Nephron (organoid): ENCODE measurements around the gene GLOD4.

Experiments
- H3K27ac Mint-ChIP-seq, 3 experiments: 2 replicates each; pipeline ENCODE4 v1.8.0; 2020; ENCODE audit warnings: mixed read lengths in 3 of 3, mild to moderate bottlenecking in 2 of 3, moderate library complexity in 1 of 3
- H3K27me3 Mint-ChIP-seq: 2 replicates; pipeline ENCODE4 v1.8.0; 2021; ENCODE audit warnings: low read depth, mild to moderate bottlenecking, moderate library complexity, mixed read lengths
- H3K36me3 Mint-ChIP-seq: 2 replicates; pipeline ENCODE4 v1.8.0; 2020; ENCODE audit warnings: low read depth, mixed read lengths
- H3K4me1 Mint-ChIP-seq: 2 replicates; pipeline ENCODE4 v1.8.0; 2020; ENCODE audit warnings: mixed read lengths
- H3K4me3 Mint-ChIP-seq, 3 experiments: 2 replicates each; pipeline ENCODE4 v1.8.0; 2020; ENCODE audit warnings: mild to moderate bottlenecking in 3 of 3, mixed read lengths in 3 of 3, moderate library complexity in 2 of 3
- H3K9me3 Mint-ChIP-seq: 2 replicates; pipeline ENCODE4 v1.8.0; 2020; ENCODE audit warnings: mixed read lengths
- CTCF ChIP-seq, 3 experiments: fragments of 200-600 bp; sonication (generic); IDR thresholded peaks; one replicate each; pipeline ENCODE4 v1.5.0; 2021; ENCODE audit warnings: antibody characterized with exemption in 3 of 3; ENCODE audit not compliant: unreplicated experiment in 3 of 3

Gene GLOD4

DNA sequence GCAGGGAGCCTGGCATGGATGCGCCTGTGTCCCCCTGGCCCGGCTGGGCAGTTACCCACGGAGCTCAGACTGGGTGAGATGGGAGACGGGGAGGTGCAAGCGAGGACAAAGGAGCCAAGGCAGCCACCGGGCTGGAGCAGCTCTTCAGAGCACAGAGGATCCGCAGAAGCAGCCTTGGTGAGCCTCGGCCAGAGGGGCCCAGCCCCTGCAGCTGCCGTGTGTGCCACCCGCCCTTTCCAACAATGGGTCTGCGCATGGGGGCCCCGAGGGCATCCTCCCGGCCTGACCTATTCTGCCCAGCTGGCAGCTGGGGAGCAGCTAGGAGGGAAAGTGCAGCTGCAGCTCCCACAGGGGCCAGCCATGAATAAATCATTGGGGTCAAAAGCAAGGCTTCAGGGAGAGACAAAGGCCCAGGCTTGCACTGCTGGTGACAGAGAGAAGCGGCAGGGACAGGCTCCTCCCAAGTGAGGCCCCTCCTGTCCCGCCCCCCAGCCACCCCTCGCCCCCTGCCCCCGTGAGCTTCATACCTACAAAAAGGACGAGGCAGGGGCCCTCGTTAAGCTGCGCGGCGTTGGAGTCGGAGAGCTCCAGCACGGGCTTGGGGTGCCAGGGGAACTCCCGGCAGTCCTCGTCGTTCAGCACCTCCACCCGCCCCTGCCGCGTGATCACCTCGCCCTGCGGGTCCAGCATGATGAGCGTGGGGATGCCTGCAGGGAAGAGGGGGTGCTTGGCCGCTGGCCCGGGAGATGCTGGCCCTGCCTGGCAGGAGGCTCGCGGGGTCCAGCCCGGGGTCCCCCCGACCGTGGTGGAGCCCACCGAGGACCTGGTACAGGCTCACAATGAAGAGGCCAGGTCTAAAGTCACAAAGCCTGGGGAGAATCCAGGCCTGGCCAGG lies 22.7 kb upstream of the GLOD4 start:
- no peak for TF ChIP-seq CTCF (IDR thresholded peaks at IDR 0.05; ENCODE audit: unreplicated experiment in 3 of 3)
- peaks cover 22% of the 10 kb centered on the region for H3K36me3 Mint-ChIP-seq
- peaks cover 5% of the 10 kb centered on the region for H3K4me1 Mint-ChIP-seq
- H3K27ac Mint-ChIP-seq: no peak overlapping the region
- H3K4me3 Mint-ChIP-seq: no peak overlapping the region
- peaks cover 3% of the 10 kb centered on the region for H3K27me3 Mint-ChIP-seq
- no peaks in the 10 kb centered on the region for H3K9me3 Mint-ChIP-seq

- peaks cover 18% of the 10 kb centered on the region for H3K36me3 Mint-ChIP-seq
- H3K4me1 Mint-ChIP-seq: peaks cover 10% of the 10 kb centered on the region
- H3K4me3 Mint-ChIP-seq: no peak overlapping the region
- H3K27ac Mint-ChIP-seq: no peak overlapping the region
- peaks cover 3% of the 10 kb centered on the region for H3K27me3 Mint-ChIP-seq
- TF ChIP-seq CTCF (IDR thresholded peaks at IDR 0.05; ENCODE audit: unreplicated experiment in 3 of 3): no peak
- no peaks in the 10 kb centered on the region for H3K9me3 Mint-ChIP-seq
Measured at GRCh38 chr17:802901-803881, 21.1 kb upstream of the GLOD4 start.

DNA sequence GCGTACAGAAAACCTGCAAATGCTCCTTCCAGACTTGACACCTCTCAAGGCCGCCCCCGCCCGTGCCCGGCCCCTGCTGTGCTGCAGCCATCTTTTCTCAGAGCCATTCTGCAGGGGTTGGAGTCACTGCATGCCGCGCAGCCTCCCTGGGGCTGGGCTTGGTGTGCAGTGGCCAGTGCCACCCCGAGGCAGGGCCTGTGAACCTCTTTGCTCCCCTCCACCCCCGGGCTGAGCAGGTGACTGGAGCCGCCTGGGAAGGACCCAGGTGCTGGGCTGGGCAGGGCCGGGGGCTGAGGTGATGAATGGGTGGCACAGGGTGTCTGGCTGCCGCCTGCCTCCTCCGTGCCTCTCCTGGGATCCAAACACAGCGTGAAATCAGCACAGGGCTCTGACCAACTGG lies 20.4 kb upstream of the GLOD4 start:
- H3K27me3 Mint-ChIP-seq: peaks cover 3% of the 10 kb centered on the region
- H3K36me3 Mint-ChIP-seq: peaks cover 18% of the 10 kb centered on the region
- no peak for TF ChIP-seq CTCF (IDR thresholded peaks at IDR 0.05; ENCODE audit: unreplicated experiment in 3 of 3)
- H3K4me1 Mint-ChIP-seq: peaks cover 10% of the 10 kb centered on the region
- H3K9me3 Mint-ChIP-seq: no peaks in the 10 kb centered on the region
- H3K4me3 Mint-ChIP-seq: no peak overlapping the region
- H3K27ac Mint-ChIP-seq: no peak overlapping the region

DNA sequence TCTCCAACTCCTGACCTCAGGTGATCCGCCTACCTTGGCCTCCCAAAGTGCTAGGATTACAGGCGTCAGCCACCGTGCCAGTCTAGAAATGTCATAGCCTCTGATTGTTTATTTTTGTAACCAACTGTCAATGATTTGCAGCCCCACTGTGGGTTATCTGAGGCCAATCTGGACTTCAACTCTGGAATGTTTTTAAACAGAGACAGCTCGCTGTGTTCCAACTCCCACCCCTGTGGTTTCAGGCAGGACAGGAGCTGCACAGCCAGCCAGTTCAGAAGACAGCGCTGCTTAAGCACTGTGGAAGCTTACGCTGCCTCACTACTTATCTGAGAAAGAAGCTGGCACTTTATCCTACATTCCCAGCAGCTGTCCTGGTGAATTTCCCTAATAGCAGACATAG lies 19.6 kb upstream of the GLOD4 start:
- no peak overlapping the region for H3K27ac Mint-ChIP-seq
- no peak for TF ChIP-seq CTCF (IDR thresholded peaks at IDR 0.05; ENCODE audit: unreplicated experiment in 3 of 3)

DNA sequence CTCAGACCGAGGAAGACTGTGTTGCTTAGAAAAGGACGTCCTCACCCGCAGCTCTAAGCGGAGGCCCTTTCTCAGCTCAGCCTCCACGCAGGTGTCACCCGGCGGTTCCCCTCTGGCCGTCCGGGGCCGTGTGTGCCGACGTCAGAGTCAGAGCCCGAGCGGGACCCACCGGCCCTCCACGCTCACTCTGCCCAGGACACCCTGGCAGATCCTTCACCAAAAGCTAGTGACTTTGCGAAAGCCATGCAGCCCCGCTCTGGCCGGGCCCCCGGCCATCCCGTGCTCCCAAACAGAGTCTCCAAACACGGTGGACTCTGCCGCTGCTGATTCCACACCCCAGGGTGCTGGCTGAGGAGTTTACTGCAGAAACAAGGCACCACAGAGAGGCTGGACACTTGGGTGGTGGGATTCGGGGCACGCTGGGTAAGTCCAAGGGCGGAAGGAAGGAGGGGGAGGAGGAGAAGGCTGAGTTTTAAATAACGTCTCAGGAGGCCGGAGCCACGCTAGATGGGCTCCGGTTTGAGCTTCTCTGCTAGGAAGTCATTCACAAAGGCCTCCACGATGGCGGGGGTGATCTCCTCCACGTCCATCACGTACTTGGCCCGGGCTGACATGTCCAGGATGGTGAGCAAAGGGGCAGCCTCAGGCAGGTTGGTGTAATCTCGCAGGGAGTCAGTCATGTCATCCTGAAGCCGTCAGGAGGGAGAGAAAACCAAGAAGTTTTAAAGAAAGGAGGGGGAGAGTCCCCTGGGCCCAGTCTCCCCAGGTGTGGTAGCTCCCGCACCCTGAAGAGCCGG lies 18.6 kb upstream of the GLOD4 start:
- peaks cover 3% of the 10 kb centered on the region for H3K27me3 Mint-ChIP-seq
- no peak for TF ChIP-seq CTCF (IDR thresholded peaks at IDR 0.05; ENCODE audit: unreplicated experiment in 3 of 3)
- H3K9me3 Mint-ChIP-seq: no peaks in the 10 kb centered on the region

More for the DNA sequence above, 19.6 kb upstream of the GLOD4 start:
- H3K4me3 Mint-ChIP-seq: no peak overlapping the region
- peaks cover 13% of the 10 kb centered on the region for H3K4me1 Mint-ChIP-seq
- H3K27me3 Mint-ChIP-seq: peaks cover 3% of the 10 kb centered on the region
- peaks cover 20% of the 10 kb centered on the region for H3K36me3 Mint-ChIP-seq
- no peaks in the 10 kb centered on the region for H3K9me3 Mint-ChIP-seq

More for the DNA sequence above, 18.6 kb upstream of the GLOD4 start:
- Mint-ChIP-seq H3K4me1 (peaks cover 13% of the 10 kb centered on the region), H3K36me3 (peaks cover 21% of the 10 kb centered on the region), H3K4me3 (no peak overlapping the region), H3K27ac (no peak overlapping the region)
